HG02678 (cell line): Measurements from ENCODE around the gene INO80.

Experiments used
- ATAC-seq: cut with Tn5 transposase; IDR thresholded peaks from one replicate; pipeline ENCODE4 v1.9.1; 2021; ENCODE audit warnings: mild to moderate bottlenecking, moderate library complexity; ENCODE audit not compliant: unreplicated experiment

INO80 gene

DNA sequence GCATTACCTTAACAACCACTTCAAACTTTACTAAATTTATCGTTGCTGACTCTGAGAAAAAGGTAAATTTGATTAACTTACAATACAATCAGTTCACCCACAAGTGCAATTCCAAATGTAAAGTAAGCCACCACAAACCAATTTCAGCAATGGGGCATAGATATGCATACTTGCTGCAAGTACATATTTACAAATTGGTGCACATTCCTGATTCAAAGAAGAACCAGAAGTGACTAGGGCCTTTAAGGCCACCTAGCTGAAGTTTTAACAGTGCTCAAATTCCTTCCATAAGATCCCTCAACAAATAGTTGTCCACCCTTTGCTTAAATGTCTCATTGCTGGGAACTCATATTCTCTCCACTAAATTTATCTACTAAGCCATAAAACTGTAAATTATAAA is 67.2 kb downstream of the INO80 start:
- no peak for ATAC-seq

DNA sequence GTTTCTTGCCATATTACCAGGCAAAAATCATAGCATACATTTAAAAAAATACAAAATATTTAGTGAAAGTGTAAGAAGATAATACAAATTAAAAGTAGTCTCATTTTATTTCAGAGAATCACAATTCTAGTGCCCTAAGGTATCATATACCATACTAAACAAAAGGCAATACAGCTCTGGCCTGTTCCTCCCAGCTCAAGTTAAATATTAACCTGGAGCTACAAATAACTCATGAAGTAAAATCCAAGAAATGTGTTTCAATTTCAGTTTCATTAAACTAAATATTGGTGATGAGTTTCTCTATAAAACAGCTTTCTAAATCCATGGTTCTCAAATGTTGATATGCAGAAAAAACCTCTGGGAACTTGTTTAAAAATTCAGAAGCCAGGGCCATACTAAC is 67.7 kb downstream of the INO80 start:
- ATAC-seq, result peak; percentile 47

DNA sequence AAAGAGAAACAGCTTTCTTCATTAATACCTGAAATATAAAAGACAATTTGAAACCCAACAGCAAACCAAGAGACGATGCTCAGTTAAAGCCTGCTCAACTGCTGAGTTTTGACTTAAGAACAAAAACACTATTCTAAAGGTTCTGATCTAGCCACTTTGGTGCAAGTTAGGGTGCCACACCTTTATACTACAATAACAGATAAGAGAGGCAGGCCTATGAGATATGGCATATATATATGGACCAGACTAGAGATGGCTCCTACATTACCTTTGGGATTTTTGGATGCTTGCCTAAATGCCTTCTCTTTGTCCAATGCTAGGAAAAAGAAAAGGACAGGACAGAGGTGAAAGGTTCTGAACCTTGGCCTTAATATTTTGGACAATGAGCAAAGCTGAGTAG is 68.6 kb downstream of the INO80 start:
- ATAC-seq, result no peak

DNA sequence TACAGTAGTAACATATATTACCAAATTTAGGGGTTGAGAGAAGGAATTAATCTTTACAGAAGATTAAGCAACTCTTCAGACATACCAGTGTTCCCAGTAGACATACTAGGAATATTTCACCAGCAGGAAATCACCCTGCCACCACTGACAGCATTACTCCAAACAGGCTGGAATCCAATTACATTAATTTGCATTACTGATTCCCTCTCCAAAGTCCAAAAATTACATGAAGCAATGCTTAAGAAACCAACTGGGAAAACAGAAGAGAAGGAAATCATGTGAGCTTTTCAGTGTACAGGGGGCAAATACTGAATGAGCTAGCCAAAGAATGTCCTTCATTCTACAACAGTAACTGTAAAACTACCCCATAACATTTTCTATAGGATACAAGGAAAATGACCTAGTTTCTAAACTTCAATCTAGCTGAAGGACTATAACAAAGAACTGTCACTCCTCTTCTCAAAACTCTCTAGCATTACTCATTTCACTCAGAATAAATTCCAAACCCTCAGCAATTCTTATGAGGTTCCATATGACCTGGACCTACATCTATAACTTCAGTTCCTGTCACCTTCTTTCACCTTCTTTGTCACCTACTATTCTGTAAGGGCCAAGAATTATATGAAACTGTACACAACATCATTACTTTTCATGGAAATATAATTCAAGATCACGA is 72.7 kb downstream of the INO80 start:
- no peak for ATAC-seq

DNA sequence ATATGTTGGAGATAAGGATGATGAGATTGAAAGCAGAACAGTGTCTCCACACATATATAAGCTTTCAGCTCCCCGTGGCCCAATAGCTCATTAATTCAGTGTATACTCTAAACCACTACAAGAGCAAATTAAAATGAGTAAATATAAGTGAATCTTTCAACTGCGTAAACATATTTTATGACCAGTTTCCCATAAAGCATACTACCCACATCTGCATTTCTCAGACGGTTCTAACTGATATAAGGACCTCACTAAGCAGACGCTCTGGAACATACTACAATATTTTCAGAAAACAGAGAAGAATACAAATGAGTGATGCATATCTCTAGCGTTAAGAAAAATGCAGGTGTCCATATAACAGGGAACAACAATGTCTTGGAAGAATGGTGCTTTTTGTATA is 73.2 kb downstream of the INO80 start:
- no peak for ATAC-seq

DNA sequence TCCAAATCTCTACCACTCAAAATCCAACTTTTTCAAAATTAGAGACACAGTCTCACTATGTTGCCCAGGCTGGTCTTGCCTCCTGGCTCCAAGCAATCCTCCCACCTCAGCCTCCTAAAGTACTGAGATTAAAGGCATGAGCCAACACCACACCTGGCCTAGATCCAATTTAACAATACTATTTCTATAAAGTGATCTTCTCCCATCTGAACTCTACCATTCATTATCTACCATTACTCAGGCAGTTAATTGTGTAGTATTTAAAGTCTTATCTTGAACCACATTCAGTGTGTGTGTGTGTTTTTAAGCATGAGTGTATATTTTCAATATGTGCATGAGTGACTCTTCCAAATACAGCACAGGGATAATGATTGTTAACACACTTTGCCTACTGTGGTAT is 77.0 kb downstream of the INO80 start:
- ATAC-seq, result no peak

DNA sequence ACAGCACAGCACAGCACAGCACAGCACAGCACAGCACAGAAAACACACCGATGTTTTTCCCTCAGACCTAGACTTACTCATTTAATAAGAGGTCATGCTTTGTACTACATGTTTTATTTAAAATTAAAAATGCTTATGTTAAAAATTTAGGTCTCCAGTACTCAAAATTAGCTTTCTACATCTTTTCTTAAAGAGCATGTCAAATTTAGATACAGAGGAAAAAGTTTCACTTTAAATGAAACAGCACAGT is 84.1 kb downstream of the INO80 start:
- no peak for ATAC-seq

DNA sequence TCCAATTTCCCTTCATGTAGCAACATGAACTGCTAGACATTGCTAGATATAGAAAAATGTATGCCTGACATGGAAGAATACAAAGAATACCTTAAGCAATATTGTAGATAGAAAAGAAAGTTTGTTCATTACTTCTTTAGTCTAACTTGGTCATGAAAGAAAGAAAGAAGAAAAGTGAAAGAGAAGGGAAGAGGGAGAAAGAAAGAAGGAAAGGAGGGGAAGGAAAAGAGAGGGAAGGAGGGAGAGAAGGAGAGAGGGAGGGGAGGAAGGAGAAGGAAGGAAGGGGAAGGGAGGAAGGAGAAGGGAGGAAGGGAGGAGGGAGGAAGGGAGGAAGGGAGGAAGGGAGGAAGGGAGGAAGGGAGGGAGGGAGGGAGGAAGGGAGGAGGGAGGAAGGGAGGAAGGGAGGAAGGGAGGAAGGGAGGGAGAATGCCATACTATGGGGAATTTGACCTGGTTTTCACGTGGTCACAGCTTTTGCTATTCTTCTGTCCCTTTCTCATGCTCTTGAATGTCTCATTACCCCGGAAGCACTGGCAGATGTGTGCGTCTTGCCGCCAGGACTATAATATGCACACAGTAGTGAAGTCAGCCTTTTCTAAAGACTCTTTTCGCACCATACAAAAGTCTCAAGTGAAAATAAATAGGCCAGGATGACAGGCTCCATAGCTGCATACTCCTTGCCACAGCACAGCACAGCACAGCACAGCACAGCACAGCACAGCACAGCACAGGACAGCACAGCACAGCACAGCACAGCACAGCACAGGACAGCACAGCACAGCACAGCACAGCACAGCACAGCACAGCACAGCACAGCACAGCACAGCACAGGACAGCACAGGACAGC is 84.6 kb downstream of the INO80 start:
- ATAC-seq, result no peak

DNA sequence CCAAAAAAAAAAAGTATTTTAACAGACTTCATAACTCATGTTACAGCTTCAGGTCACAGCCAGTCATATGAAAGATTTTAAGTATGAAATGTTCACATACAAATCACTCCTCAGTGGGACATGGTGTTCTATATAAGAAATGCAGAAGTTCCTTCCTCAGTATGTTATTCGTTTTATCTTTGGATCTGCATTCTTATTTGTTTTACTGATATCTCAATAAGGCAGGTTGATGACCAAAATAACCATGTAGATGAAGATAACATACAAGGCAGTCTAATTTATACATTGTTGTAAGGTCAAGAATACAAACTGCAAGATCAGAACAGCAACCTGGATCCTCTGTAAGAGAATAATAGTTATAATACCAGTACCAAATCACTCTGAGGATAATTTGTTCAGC is 87.2 kb downstream of the INO80 start:
- ATAC-seq, result no peak

DNA sequence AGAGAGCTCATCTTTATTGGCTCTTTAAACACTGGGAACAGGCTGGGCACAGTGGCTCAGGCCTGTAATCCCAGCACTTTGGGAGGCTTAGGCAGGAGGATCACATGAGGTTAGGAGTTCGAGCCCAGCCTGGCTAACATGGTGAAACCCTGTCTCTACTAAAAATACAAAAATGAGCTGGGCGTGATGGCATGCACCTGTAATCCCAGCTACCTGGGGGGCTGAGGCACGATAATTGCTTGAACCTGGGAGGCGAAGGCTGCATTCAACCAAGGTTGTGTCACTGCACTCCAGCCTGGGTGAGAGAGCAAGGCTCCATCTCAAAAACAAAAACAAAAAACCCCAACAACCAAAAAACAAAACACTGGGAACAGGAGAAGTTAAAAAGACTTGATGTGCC is 90.7 kb downstream of the INO80 start:
- no peak for ATAC-seq

DNA sequence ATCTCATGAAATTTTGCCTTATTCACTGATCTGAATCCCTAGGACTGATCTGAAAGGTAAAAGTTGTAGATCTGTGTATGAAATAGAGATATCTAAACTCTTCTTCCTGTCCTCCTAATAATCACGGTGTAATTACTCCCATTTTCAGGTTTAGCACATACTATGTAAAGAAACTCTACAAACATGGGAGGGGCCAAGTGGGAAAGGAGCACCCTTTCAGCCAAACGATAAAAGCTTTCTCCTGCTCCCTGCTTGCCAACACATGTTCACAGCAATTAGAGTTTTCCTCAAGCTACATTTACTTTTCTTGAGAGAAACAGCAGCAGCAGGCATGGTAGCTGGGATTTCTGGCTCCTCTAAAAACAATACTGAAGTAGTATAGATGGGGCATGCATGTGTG is 91.2 kb downstream of the INO80 start:
- no peak for ATAC-seq

DNA sequence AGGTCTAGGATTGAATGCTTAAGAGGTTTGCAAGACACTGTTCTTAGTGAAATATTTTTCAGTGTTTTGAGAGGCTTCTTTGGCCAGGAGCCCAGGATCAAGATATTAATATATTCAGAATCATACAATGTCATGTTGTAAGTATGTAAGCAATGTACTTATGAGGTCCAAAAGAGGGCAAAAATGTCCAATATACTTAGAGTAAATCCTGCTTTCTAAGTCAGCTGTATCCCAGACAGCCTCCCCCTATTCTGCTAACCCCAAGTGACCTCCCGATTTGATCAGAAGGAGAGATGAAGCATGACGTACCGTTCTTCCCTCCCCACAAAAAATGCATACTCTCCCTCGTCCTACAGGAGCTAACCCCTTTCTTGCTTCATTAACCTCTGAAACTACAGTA is 91.9 kb downstream of the INO80 start:
- ATAC-seq, result no peak

DNA sequence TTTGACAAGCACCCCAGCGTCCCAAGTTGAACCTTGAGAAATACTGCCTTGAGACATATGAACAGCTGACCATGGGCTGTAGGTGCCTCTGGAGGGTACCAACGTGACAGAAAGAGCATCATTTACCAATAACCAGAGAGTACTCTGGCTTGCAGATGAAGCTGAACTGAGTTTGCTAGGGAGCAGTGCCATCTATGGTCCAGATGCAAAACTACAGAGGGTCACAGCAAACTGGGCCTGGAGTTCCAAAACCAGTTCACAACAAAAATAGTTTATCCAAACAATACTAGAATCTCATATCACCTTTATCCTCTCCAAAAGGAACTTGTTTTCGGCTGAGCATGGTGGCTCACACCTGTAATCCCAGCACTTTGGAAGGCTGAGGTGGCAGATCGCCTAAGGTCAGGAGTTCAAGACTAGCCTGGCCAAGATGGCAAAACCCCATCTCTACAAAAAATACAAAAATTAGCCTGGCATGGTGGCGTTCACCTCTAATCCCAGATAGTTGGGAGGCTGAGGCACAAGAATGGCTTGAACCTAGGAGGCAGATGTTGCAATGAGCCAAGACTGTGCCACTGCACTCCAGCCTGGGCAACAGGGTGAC is 93.5 kb downstream of the INO80 start:
- no peak for ATAC-seq

DNA sequence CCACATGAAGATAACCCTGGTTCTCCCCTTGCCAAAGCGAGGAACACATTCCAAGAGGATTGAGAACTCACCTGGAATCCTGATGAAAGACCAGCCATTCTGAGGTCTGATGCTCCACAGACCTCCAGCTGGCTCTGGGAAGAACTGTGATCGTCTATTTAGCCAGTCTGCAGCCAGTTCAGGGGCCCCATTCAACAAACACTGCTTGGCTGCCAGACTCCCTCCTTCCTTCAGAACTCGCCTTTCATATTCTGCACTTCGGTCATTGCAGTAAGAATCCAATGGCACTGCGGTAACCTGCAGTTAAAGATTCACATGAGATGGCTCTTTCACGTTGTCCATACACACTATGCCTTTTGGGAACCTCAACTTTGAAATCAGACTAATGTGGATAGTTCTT is 95.3 kb downstream of the INO80 start:
- no peak for ATAC-seq

DNA sequence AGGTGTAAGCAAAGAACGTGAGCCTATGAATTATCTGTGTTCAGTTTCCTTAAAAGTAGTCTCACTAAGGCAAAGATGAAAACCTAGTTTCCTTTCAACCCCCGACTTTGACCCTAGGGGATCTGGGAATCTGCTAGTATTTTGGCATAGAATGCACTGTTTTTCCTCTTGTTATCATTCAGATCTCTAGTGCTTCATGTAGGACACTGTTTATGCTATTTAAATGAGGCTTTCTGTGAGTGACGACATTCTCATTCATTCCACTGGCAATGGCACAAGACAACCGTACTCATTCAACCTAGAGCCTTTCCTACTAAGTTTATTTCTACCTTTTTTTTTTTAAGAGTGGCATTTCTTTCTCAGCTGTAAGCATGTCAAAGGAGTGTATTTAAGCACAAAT is 95.8 kb downstream of the INO80 start:
- no peak for ATAC-seq

DNA sequence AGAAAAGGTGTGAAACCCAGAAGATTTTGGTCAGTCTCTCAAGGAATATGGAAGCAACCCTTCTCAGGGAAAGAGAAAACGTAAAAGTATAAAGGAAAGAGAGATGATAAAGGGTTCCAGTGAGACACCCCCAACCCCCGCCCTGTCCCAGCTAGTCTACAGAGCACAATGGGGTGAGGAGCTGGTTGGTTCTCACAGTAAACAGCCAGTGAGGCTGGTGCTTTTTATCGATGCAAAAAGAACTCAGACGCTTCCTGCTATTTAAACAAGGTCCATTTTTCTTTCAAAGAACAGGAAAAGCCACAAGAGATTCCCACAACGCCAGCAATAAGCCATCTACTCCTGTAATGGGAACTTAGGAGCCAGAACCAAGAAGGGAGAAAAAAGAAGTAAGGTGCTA is 96.9 kb downstream of the INO80 start:
- ATAC-seq, result no peak

DNA sequence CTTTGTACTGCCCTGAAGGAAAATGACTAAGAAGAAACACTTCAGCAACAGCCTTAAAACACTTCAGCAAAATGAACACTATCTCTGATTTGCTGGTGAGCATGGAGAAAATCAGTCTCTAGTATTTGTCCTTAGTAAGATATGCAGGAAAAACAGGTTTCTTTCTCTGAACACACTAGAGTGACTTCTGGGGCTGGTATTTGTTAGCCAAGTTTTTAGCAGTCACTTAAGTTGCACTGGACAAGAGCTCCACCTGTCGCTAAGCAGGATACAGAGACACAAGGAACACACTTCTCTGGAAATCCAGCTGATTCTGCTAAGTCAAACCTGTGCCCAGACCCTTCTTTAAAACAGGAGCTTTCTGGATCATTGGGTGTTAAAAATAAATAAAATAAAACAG is 97.5 kb downstream of the INO80 start:
- ATAC-seq, result no peak

DNA sequence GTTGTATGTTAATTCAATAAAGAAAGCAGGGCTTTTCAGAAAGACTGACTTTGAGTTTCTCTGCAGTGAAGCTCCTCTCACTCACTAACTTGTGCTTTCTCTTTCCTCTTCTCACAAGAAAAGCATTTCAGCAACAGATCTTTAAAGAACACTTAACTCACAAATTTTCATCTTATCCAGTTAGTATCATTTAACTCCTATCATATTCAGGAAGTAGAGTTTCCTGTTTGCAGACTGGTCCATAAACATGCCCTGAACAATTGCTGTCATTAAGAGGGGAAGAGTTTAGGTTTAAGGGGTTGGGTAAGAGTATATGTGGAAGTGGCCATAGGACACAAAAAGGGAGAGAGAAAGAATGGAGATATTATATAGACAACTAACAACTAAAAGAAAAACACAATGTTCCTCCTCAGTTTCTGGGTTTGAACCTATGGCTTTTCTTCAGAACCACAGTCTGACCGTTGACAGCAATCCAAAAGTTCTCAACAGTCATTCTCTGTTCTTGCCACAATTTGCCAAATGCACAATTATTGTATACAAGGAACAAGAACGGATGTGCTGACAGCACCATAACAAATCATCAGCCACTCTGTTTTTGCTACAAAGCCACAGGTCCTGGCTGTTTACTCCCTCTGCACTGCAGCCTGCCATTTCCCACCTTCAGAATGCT is 98.9 kb downstream of the INO80 start:
- ATAC-seq, result no peak

DNA sequence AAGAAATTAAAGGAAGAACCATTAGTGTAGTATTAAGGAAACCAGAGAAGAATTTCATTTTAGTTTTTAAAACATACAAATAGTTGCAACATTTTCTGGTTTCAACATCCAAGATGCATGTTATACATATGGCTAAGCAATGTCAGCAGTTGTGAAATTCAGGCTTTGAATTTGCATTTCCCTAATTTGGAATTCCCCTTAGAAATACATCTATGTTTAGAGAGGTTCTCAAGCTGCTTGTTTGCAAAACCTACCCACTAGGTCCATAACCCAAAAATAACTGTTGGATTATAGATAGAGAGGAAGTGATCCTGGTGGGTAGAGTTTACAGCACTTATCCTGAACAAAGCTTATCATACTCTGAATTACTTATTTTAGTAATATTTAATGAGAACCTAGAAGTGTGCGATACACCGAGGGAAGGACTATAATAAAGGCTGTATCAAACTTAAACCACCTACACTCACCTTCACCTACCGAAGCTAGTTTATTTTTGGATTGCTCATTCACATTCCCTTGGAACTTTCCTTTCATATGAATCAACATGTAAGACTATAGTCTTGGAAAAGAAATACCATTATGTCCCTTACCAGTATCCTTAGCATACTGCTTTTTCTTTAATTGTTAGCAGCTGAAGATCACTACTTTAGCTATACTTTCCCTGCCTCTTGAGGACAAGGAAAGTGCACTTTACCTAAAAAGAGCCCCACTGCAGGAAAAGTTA is 102.2 kb downstream of the INO80 start:
- ATAC-seq, result no peak

DNA sequence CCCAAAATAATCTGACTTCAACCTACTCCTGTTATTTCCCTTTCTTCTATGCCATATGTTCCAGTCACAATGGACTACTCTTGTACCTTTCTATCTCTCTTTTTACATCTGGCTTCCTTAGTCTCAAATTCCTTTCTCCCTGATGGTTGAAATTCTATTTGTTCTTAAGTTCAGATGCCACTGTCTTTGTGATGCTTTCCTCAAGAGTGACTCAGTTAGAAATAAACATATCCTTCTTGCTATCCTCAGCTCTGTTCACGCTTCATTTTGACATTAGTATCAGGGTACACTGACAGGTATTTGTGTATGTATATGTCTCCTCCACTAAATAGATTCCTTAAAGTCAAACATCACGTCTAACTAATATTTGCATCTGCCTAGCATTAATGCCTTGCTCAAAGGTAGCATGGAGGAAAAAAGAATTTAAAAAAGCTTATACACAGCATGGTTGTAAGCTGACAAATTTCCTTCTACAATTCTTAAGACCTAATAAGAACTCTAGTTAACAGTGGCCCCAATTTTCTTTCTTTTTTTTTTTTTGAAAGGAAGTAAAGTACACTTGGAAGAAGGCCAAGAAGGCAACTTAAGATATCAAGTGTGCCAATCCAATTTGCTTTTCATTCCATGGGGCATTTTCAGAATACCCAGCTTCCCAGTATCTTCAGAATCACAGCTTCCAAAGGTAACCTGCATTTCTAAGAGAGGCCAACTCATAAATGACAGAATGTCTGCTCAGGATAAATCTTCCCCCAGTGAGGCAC is 104.8 kb downstream of the INO80 start:
- no peak for ATAC-seq

DNA sequence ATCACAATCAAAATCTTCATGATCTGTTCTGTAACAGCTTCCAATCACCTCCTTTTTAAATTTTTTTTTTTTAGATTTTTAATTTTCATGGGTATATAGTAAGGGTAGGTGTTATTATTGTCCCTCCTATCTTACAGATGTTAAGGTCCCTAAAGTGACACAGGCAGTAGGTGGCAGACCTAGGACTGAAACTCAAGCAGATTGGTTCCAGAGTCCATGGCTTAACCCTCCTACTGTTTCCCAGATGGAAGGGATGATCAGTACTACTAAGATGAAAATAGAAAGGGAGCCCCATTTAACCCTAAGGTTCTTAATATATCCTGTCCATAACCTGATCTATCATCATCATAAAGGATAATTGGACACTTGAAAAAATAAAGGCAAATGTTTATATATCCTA is 105.7 kb downstream of the INO80 start:
- ATAC-seq, result no peak
